HG03378 (cell line): ENCODE data around the gene PLCH2.
"Not testable (repeated sequence)": the region's sequence is repeated elsewhere in the genome, so short reads cannot be mapped to it uniquely, and the experiment has no call there.

ENCODE experiments used
- ATAC-seq: cut with Tn5 transposase; IDR thresholded peaks from one replicate; pipeline ENCODE4 v1.9.1; 2021; ENCODE audit warnings: mild to moderate bottlenecking, moderate library complexity; ENCODE audit not compliant: unreplicated experiment

The PLCH2 gene

DNA sequence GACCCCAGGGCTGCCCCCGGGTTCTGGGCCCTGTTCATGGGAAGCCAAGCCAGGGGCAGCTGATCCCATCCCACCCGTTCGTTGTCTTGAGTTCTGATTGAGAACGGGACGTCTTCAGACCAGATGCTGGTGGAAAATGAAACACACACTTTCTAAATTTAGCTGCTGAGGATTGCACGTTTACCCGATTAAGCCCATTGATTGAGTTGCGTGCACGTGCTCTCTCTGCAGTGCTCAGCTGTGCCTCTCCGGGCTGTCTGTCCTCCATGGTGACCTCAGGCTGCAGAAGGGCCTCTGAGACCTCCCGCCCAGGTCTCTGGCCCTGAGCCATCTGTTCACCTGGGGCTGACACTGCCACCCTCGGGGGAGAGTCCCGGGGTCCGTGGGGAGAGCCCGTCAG is 36.7 kb upstream of the PLCH2 start:
- no peak for ATAC-seq

DNA sequence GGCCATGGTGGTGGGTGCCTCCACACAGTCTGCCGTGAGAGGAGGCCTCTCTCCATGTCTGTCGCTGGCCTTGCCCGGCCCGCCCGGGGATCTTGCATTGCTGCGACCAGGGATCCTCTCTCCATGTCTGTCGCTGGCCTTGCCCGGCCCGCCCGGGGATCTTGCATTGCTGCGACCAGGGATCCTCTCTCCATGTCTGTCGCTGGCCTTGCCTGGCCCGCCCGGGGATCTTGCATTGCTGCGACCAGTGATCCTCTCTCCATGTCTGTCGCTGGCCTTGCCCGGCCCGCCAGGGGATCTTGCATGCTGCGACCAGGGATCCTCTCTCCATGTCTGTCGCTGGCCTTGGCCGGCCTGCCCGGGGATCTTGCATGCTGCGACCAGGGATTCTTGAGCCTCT is 35.7 kb upstream of the PLCH2 start:
- ATAC-seq = not testable (repeated sequence)

DNA sequence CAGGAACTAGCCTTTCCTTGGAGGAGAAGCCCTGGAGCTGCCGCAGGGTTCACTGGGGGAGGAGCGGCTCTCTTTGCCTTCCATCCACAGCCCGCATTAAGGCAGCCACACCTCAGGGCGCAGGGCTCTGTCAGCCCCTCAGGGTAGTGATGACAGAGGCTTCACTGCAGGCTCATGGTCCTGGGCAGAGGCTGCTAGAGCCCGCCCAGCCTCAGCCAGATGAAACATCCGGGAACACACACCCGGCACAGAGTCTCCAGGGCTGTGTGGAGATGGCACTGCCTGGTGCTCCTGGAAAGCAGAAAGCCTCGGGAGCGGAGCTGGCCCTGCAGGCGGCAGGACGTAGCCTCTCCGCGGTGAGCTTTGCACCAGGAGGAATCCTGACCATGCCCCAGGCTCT is 34.3 kb upstream of the PLCH2 start:
- no peak for ATAC-seq

DNA sequence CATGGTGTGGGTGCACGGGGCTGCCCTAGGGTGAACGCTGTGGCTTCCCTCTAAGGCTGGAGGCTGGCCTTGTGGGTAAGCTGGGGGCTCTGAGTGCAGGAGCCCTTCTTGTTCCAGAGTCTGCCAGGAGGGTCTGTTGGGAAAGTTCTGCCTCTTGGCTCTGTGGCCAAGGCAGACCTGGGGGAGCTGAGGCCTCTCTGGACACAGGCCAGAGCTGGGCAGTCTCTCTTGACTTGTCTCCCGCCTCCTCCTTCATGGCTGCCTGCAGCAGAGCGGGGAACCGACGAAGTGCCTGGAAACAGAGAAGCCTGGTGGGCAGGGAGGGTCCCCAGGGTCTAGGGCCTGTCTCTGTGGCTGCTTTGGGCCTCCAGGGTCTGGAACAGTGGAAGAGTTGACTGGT is 33.4 kb upstream of the PLCH2 start:
- no peak for ATAC-seq

DNA sequence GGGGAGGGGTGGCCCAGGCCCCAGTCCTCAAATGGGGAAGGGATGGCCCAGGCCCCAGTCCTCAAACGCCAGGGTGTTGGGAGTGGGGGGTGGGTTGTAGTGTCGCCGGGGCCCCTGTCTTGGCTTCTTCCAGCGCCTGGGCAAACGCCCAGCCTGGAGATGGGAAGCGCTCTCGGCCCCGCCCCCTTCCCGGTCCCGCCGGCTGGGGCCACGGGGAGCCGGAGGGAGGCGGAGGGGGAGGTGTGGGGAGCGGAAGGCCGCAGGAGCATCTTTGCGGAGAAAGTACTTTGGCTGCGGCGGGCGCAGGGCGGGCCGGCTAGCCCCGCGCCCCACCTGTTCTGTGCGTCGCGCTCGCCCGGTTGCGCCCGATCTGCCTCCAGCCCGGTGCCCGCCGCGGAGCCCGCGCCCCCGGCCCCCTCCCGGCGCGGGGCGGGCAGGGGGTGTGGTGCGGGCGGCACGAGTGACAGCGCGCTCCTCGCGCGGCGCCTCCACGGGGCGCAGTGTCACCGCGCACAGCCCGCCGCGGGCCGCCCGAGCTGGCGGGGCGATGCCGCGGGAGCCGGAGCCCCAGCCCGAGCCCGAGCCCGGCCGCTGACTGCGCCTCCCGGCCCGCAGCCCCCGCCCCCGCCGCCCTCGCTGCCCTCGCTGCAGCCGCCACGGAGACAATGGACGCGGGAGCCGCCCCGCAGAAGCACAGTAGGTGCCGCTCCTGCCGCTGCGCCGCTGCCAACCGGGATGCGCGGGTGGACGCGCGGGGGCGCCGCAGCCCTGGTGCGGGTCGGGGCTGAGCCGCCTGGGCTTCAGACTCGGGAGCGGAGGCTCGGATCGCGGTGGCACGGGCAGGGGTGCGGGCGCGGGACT is 32.6 kb upstream of the PLCH2 start:
- ATAC-seq = no peak

DNA sequence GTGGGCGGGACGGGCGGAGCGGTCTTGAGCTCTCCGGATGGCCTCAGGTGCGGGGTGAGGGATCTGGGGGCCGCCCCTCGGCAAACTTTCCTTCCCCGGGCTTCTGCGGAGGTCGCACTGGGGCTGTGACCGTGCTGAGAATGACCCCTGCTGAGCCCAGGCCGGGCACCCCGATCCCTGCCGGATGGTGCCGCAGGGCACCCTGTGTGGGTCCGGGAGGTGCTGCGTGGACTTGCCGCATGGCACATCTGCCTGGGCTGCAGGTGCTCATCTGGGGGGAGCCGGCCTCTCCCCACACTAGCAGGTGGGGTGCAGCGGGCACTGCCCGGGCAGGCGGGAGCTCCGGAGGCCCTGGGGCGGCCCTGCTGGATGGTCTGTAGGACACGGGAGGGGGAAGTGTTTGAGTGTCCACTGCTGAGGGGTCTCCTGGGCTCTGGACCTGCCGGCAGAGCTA is 31.9 kb upstream of the PLCH2 start:
- no peak for ATAC-seq

DNA sequence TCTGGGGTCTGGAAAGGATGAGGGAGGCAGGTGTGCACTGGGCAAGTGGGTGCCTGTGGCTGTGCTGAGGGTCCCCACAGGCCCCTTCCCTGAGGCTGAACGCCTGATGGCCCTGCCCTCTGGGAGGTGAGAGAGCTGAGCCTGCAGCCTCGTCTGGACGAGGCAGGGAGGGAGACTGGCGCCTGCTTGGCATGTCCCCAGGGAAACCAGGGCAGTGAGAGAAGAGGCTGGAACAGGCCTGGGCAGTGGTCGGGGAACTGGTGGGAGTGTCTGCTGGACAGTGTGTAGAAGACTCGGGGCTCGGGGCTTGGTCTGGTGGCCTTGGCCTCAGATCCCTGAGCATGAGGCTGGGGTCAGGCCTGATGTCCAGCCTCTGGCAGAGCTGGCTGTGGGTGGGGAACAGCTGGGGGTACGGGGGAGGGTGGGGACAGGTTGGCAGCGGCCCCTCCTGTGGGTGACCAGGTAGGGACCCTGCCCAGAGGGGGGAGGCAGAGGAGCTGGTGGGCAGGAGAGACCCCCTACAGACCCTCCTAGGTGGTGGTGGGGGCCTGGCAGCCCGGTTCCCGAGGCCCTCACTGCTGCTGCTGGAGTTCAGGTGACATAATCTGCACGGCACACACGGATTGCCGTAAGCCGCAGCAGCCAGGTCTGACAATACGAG is 30.8 kb upstream of the PLCH2 start:
- no peak for ATAC-seq

DNA sequence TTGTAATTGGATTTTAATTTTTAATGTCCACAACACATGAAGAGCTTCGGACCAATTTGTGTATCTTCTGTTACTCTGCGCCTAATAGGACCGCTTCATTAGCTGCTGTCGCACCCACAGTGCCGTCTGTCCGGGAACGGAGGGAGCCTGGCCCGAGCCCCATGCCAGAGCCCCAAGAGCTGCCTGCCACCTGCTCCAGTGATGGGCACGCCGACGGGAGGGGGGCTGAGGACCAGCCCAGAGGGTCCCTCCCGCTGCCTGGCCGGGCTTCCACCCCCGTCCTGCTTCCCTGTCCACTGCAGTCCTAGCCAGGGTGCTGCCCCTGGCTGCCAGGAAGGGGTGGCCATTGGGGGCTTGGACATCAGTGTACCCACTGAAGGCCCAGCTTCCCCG is 30.3 kb upstream of the PLCH2 start:
- no peak for ATAC-seq

DNA sequence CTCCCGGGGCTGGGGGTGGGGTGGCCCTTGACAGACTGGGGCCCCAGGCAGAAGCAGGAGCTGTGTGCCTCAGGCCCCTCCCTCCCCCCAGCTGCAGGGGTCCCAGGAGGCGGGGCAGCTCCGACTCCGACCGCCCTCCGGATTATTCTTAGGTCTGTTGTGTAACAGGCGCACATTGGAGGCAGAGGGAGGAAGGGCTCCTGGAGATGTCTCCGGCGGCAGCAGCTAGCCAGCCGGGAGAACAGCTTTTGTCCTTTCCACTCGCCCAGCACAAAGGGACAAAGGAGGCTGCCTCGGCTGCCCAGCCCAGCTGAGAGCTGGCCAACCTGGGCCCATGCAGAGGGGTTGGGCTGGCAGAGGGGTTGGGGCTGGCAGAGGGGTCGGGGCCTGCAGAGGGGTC is 29.7 kb upstream of the PLCH2 start:
- ATAC-seq = no peak

DNA sequence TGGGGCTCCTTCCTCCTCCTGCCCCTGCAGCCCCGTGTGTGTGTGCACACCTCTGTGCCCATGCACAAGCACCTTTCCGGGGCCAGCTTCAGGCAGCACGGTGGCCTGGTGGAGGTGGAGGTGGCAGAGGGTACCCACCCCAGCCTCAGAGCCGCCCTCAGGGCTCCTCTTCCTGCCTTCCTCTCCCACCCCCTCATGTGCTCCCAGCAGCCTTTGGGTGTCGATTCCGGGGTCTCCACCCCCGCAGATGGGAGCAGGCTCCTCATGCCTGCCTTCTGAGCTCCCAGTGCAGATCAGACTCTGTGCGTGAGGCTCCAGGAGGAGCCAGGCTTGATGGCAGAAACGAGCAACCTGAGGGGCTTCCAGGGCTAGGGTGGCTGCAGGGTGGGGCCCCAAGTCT is 29.2 kb upstream of the PLCH2 start:
- no peak for ATAC-seq

DNA sequence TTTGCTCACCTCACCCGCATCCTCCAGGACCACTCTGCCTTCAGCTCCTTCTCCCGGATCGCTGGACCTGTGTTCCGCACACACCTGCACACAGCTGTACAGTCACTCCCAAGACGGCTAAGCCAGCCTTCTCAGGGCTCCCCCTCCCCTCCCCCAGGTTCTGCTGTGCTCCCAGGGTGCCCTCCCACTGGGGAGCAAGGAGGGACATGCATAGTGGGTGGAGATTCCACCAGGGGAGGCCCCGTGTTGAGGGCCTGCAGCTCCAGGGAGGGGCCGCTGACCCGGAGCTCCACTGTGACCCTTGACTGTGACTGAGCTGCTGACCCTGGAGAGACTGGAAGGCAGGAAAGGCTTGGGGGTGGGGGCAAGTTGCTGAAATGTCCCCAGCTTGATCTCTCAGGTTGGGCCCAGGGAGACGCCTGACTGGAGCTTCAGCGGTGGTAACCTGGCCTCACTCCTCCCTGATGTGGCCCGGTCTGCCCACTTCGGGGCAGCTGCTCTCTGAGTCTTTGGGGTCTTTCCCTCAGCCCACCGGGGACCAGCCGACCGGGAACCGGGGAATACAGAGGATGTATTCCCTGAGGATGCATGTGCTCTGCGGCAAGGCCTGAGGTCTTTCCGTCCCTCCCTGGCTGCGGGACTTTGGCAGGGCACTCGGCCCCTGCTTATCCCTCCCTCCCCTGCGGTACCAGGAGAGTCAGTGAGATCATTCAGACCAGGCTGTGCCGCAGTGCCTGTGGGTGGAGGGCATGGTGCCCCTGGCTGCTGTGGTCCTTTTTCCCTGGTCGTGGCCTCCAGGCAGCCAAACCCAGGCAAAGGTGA is 28.6 kb upstream of the PLCH2 start:
- ATAC-seq = no peak

DNA sequence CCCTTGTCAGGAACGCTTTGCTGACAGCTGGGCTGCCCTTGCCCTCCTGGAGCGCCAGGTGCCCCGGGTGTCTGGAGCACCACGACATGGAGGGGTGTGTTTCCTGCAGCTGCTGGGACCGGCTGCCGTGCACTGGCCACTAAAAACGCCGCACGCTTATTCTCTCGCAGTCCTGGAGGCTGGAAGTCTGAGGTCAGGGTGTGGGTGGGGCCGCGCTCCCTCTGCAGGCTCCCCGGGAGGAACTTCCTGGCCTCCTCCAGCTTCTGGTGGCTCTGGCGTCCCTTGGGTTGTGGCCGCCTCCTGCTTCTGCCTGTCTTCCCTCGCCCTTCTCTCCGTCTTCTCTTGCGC is 28.0 kb upstream of the PLCH2 start:
- ATAC-seq = no peak

DNA sequence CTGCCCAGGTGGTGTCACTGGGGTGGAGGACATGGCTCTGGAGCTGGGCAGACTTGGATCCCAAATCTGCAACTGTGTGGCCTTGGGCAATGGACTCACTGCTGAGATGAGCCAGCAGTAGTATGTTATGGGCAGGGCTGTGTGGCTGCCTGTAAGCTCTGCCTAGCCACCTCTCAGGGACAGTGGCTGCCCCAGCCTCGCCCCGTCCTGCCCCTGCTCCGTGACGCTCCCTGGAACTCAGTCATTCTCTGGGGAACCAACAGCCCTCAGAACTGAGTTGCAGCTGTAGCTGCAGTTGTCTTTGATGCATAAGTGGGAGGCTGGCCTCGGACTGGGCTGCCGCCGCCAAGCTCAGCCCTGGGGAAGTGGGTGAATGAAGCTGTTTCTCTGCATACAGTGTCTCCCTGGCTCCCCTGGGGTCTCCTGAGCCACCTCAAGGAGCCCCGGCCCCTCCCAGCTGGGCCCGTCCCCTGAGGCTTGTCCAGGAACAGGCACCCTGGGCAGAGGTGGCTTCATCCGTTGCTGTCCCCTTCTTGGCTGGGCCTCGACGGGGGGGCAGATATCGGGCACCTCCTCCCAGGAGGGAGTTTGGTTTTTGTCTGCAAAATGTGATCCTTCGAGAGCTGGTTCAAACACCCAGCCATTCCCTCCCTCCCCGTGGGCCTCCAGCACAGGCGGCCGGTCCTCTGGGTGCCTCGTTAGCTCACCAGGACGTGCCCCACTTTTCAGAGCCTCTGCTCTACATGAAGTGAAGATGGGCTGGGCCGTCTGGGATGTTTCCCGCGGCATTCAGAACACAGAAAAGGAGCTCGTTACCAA is 26.2 kb upstream of the PLCH2 start:
- ATAC-seq = no peak

DNA sequence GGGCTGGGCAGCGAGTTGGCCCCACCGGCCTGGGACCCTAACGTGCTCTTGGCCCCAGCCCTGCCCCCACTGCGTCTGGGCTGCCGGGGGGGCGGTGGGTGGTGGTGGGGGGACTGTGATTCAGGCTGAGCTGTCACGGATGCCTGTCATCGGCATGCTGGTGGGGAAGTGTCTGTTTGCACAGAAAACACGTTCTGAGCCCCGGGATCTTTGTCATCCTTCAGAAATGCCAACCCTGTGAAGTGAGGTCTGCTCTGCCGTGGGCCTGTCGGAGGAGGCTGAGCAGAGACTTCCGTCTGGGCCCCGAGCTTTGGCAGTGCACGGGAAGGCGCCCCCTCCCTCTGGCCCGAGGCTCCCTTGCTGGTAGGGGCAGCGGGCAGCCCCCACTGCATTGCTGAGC is 24.3 kb upstream of the PLCH2 start:
- ATAC-seq = no peak

DNA sequence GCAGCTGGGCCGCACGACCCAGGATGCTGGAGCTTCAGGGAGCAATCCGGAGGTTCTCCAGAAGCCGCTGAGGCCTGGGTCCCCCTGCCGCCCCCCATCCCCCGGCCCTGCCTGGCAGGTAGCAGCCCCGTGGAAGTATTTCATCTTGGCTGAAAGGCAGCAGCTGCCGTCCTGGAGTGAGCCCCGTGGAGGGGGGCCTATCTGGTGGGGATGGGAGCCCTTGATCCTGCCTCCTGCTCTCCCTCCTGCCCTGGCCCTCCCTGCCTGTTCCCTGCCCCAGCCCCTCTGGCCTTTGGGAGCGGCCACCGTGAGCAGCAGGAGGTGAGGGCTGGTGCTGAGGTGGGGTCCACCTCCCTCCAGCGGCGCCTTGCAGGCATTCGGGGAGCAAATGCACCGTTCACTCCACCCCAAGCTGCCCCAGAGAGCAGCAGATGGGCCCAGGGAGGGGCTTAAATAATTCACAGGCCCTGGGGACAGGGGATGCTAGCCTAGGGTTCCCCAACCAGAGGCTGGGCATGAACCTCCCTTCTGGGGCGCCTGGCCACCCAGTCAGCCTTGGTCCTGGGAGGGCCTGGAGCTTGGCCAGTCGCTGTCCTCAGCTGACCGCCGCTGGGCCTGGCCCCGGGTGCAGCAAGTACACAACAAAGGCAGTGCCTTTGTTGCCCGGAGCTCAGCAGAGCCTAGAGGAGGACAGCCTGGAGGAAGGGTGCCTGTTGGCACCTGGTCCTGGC is 23.7 kb upstream of the PLCH2 start:
- ATAC-seq = no peak

DNA sequence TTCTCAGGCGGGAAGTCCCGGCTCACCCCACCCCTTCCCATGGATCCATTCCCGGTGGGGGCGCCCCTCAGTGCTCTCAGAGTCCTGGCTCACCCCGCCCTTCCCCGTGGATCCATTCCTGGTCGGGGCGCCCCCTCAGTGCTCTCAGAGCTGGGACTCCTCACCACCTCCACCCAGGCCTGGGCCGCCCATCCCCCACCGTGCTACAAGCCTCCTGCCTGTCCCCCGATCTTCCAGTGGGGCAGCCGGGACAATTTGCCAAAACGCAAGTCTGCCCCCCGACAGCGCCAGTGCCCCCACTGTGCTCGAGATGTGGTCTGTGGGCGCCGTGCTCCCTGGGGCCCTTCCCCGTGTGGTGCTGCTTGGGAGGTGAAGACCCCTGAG is 23.2 kb upstream of the PLCH2 start:
- no peak for ATAC-seq

DNA sequence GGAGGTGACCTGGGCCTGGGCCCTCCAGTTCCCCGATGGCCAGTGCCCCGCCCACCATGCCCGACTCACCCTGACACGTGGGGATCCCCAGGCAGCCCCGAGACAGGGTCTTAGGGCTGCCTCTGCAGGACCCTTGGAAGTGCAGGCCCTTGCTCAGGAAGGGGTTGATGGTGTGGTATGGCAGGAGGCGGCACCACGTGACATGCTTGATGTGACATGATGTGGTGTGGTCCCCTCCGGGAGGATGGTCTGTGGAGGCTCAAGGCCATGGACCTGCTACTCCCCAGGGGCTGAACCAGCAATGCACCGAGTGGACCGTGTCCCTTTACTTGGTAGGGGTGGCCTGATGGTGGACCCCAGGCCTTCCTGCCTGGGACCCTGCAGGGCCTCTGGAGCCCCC is 21.9 kb upstream of the PLCH2 start:
- no peak for ATAC-seq

DNA sequence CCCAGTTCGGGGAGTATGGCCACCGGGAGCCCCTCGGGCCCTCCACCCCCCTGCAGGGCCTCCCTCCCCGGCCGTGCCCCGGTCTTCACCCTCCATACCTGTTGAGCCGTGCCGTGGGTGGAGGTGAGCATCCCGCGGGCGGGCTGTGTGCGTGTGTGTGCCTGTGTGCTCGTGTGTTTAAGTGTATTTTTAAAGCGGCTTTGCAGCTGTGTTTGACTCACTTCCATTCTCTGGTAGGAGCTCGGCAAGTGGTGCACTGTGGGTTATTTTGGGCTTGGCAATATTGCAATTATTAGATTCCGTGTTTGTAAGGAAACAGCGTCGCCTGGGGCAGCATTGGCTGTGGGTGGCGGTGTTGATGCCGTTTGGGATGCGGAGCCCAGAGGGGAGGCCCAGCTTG is 20.3 kb upstream of the PLCH2 start:
- ATAC-seq = no peak

DNA sequence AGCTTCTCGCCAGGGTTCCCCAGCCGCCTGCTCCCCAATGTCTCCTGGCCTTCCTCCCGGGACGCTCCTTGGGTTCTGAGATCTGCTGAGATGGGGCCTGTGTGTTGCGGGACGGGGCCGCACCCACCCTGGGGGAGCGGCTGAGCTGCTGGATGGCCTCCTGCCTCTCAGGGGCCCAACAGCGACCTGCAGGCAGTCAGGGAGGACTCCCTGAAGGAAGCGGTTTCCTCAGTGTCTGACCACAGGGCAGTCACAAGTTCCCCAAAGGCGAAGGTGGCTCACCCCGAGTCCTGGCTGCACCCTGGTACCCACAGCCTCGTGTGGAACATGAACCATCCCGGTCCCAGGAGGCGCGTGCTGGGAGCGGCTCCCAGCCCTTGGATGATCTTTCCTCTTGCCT is 18.6 kb upstream of the PLCH2 start:
- no peak for ATAC-seq

DNA sequence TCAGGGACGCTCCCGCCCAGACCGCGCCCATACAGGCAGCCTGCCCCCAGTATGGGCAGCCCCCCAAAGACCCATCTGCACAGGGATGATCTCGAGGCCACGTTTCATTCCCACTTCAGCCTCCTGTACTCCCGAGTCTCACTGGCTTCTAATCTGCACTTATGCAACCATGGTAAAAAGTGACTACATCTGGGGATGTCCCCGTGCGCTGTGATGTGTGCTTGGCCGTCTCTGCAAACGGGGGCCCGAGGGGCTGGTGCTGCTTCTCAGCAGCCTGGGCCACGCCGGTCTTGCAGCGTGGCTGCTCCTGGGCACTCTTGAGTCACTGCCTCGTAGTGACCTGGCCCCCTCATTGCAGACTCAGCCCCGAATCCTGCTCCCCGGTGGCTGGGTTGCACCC is 17.4 kb upstream of the PLCH2 start:
- no peak for ATAC-seq
